ENCODE measurements around the gene UTP4. TPM values are rescaled to one million over a fixed set of nuclear protein-coding genes. Genes with fewer than 3 reads are reported as not detected.

Gene UTP4
- total and polyA plus RNA-seq, 2 donors (not counting 3 experiments of a cell fraction or from before 2014, with no cell fraction given) = 56.1 to 59.5 TPM

DNA sequence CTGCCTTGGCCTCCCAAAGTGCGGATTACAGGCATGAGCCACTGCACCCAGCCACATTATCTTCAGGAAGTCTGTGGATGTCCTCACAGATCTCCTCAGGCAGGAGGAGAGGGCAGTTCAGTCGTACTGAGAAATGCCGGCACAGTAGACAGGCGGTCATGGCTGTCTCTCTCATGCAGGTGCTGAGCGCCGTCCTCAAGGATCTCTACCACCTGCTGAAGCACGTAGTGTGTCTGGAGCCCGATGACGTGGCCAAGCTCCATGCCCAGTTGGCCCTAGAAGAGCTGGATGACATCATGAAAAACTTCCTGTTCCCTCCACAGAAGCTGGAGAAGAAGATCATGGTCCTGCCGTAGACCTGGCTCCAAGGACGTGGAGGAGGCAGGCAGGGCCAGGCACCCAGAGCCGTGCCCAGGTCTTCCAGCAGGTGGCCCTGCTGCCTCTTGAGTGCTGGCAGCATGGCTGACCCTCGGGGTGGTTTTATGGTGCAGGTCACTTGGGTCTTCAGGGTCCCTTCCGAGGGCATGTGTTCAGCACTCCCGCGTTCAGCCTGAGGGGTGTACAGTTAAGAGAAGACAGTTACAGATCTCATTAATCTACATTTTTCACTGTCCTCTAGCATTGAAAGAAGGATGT is 49.0 kb upstream of the UTP4 start:
- intact Hi-C loops (cut with micrococcal nuclease) = no loop called here
- H3K36me3 ChIP-seq (ENCODE audit: control insufficient read depth in 2 of 2, extremely low read depth in 1 of 2, insufficient read depth in 2 of 2, low read length in 2 of 2) = no peaks in the 10 kb centered on the region
- H3K27me3 ChIP-seq (ENCODE audit: control insufficient read depth in 2 of 2, insufficient read depth in 2 of 2, low read length in 2 of 2) = no peaks in the 10 kb centered on the region
- TF ChIP-seq, protein P1, sequence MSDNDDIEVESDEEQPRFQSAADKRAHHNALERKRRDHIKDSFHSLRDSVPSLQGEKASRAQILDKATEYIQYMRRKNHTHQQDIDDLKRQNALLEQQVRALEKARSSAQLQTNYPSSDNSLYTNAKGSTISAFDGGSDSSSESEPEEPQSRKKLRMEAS (IDR thresholded peaks at IDR 0.05; ENCODE audit: insufficient read depth, insufficient read length) = no peak
- TF ChIP-seq, protein P2, sequence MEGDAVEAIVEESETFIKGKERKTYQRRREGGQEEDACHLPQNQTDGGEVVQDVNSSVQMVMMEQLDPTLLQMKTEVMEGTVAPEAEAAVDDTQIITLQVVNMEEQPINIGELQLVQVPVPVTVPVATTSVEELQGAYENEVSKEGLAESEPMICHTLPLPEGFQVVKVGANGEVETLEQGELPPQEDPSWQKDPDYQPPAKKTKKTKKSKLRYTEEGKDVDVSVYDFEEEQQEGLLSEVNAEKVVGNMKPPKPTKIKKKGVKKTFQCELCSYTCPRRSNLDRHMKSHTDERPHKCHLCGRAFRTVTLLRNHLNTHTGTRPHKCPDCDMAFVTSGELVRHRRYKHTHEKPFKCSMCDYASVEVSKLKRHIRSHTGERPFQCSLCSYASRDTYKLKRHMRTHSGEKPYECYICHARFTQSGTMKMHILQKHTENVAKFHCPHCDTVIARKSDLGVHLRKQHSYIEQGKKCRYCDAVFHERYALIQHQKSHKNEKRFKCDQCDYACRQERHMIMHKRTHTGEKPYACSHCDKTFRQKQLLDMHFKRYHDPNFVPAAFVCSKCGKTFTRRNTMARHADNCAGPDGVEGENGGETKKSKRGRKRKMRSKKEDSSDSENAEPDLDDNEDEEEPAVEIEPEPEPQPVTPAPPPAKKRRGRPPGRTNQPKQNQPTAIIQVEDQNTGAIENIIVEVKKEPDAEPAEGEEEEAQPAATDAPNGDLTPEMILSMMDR (IDR thresholded peaks at IDR 0.05; ENCODE audit: extremely low read depth in 1 of 2, insufficient read depth in 1 of 2, low read depth in 1 of 2, low read length in 2 of 2) = peak in 1 of 2 donors; percentile 5
- FAIRE-seq (no peak), DNase-seq (ENCODE audit: low read depth, low spot score) (no peak)
- dilution Hi-C loops (cut with MboI; ENCODE audit: extremely low pct_ligation_motif_present, low sequenced_read_pairs) = no loop called here
- no peak overlapping the region for H3K9ac ChIP-seq (replicated peaks; ENCODE audit: extremely low read depth, insufficient read depth, low read length)
- no peak overlapping the region for H3K27ac ChIP-seq (ENCODE audit: insufficient read depth, low read depth, low read length)
- H2AFZ ChIP-seq (ENCODE audit: low read depth, low read length) = no peak overlapping the region
- no peaks in the 10 kb centered on the region for H3K9me1 ChIP-seq (replicated peaks; ENCODE audit: control insufficient read depth, extremely low read depth, insufficient read depth, low read length)
- no TSS peak for BruUV-seq (replicated peaks)
- H3K79me2 ChIP-seq (ENCODE audit: control insufficient read depth, insufficient read depth, low read length) = no peaks in the 10 kb centered on the region
- no peak overlapping the region for H3K4me2 ChIP-seq (ENCODE audit: insufficient read depth, low read length)
- no peaks in the 10 kb centered on the region for H3K4me1 ChIP-seq (ENCODE audit: control insufficient read depth, extremely low read depth, insufficient read depth, low read length)
- H3K4me3 ChIP-seq (replicated peaks in 1 of 3; ENCODE audit: insufficient read depth in 1 of 3, low read depth in 1 of 3, low read length in 3 of 3) = no peak overlapping the region
- ChIA-PET POLR2A (no interaction called here), CTCF (interaction anchor here (1.3 kb wide), 1 partner anchor 30 kb away, joined by 4 read pairs; no protein-coding TSS in a partner anchor)
- H3K9me3 ChIP-seq (replicated peaks; ENCODE audit: control insufficient read depth, insufficient read depth, low read length) = no peaks in the 10 kb centered on the region
- no peaks in the 10 kb centered on the region for H4K20me1 ChIP-seq (replicated peaks; ENCODE audit: control insufficient read depth, extremely low read depth, insufficient read depth, low read length)

DNA sequence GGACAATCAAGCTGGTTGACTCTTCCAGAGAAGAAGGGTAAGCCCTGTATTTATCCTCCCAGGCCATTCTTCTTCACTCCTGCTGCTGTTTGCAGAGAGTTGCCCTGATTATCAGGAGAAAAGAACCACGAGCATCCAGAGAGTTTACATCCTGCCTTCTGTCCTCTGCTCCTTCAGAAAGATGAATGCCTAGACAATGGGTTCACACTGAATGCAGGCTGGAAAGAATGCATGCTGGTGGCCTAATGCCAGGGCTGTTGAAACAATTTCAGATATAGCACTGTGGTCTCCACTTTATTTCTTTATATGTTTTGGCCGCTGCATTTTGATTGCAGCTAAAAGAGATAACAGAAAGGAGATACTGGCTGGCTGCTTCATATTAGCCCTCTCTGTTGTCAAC is 48.2 kb upstream of the UTP4 start:
- Histone ChIP-seq H2AFZ (ENCODE audit: low read depth, low read length) (no peak overlapping the region), H3K9ac (replicated peaks; ENCODE audit: extremely low read depth, insufficient read depth, low read length) (no peak overlapping the region), H3K27me3 (ENCODE audit: control insufficient read depth in 2 of 2, insufficient read depth in 2 of 2, low read length in 2 of 2) (no peaks in the 10 kb centered on the region), H3K9me1 (replicated peaks; ENCODE audit: control insufficient read depth, extremely low read depth, insufficient read depth, low read length) (no peaks in the 10 kb centered on the region), H3K4me1 (ENCODE audit: control insufficient read depth, extremely low read depth, insufficient read depth, low read length) (peaks cover 5% of the 10 kb centered on the region), H3K4me3 (replicated peaks in 1 of 3; ENCODE audit: insufficient read depth in 1 of 3, low read depth in 1 of 3, low read length in 3 of 3) (no peak overlapping the region), H4K20me1 (replicated peaks; ENCODE audit: control insufficient read depth, extremely low read depth, insufficient read depth, low read length) (no peaks in the 10 kb centered on the region), H3K27ac (ENCODE audit: insufficient read depth, low read depth, low read length) (no peak overlapping the region), H3K9me3 (replicated peaks; ENCODE audit: control insufficient read depth, insufficient read depth, low read length) (no peaks in the 10 kb centered on the region), H3K36me3 (ENCODE audit: control insufficient read depth in 2 of 2, extremely low read depth in 1 of 2, insufficient read depth in 2 of 2, low read length in 2 of 2) (no peaks in the 10 kb centered on the region), H3K4me2 (ENCODE audit: insufficient read depth, low read length) (no peak overlapping the region), H3K79me2 (ENCODE audit: control insufficient read depth, insufficient read depth, low read length) (no peaks in the 10 kb centered on the region)
- intact Hi-C loops (cut with micrococcal nuclease) = no loop called here
- FAIRE-seq (peak; percentile 66), DNase-seq (ENCODE audit: low read depth, low spot score) (peak; percentile 66)
- POLR2A ChIA-PET = no interaction called here
- BruUV-seq (replicated peaks) = no TSS peak
- CTCF ChIA-PET = interaction anchor here (0.8 to 1.3 kb wide), 3 partner anchors 11 to 29 kb away, joined by 3 to 6 read pairs (median 4); partner anchors contain the start of gene HAS3
- TF ChIP-seq POLR2AphosphoS5 (IDR thresholded peaks at IDR 0.05; ENCODE audit: insufficient read depth, low read depth, low read length) (no peak), JUN (IDR thresholded peaks at IDR 0.05; ENCODE audit: borderline replicate concordance, insufficient read depth, insufficient read length, low read depth) (no peak)
- dilution Hi-C loops (cut with MboI; ENCODE audit: extremely low pct_ligation_motif_present, low sequenced_read_pairs) = no loop called here

All from endothelial cell of umbilical vein (primary cell).